ENCODE data around the gene NAP1L3.

Gene NAP1L3, protein sequence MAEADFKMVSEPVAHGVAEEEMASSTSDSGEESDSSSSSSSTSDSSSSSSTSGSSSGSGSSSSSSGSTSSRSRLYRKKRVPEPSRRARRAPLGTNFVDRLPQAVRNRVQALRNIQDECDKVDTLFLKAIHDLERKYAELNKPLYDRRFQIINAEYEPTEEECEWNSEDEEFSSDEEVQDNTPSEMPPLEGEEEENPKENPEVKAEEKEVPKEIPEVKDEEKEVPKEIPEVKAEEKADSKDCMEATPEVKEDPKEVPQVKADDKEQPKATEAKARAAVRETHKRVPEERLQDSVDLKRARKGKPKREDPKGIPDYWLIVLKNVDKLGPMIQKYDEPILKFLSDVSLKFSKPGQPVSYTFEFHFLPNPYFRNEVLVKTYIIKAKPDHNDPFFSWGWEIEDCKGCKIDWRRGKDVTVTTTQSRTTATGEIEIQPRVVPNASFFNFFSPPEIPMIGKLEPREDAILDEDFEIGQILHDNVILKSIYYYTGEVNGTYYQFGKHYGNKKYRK

DNA sequence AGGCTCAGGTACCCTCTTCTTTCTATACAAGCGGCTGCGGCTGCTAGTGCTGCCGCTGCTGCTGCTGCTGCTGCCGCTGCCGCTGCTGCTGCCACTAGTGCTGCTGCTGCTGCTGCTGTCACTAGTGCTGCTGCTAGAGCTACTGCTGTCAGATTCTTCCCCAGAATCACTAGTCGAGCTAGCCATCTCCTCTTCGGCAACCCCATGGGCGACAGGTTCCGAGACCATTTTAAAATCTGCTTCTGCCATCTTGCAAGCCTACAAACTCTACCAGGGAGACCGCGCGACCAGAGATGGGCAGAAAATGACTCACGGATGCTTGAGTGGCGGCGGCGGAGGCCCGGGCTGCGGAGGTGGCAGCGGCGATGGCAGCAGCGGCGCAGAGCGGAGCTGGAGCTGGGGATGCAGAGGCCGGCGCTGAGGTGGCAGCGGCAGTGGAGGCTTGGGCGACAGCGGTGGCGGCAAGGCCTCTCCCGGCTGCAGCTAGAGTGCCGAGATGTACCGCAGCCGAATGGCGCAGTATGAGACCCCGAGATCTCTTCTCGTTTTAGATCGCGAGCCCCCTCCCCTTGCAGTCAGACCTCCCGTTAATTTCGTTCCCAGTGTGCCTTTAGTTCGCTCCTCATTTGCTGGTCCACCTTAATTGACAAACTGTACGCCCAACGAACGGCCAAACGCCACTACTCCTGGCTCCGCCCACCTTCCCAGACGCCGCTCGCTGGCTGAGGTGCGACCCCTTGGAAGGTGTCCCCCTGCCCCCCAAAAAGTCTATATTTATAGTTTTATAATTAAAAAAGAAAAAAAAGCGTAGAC, at the start of gene NAP1L3:
Gene NAP1L3 (minus strand): TSS at position 523 of the 813 bp plus-strand sequence. CDS start 274 bp downstream, at position 249.
- in situ Hi-C loops (cut with MboI; ENCODE audit: low sequenced_read_pairs): no loop called here

DNA sequence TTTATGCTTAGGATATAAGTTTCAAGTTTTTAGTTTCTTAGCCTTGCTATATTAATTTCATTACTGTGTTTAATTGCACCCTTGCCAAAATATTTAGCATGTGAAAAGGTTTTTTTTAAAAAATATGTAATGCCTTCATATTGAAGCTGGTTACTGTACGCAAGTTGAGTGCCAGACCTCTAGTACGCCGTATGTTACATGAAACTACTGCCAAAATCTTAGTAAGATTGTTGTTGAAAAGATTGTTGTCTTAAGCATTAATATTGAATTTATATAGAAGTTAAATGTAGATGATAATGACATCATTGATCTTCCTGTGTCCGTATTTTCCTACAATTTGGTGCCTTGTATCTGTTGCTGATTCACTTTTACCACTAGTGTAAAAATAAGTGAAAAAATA, 37.7 kb upstream of the NAP1L3 start:
- in situ Hi-C loops (cut with MboI; ENCODE audit: low sequenced_read_pairs): no loop called here

DNA sequence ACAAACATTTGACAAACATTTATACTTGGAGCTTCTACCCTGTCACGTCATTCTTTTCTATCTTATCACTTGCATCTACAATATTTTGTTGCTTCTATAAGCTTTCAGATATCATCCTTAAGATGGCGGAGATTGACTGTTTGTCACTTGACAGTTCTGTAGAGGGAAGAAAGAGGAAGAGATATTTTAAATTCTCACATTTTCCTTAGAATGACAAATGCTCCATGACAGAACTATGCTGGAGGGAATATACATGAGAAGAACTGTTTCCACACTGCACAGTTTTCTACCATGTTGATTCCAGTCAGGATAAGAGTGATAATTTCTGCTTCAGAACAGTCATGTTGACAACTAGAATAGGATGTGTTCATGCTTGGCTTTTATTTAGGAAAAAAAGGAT, 30.3 kb upstream of the NAP1L3 start:
- in situ Hi-C loops (cut with MboI; ENCODE audit: low sequenced_read_pairs): no loop called here

DNA sequence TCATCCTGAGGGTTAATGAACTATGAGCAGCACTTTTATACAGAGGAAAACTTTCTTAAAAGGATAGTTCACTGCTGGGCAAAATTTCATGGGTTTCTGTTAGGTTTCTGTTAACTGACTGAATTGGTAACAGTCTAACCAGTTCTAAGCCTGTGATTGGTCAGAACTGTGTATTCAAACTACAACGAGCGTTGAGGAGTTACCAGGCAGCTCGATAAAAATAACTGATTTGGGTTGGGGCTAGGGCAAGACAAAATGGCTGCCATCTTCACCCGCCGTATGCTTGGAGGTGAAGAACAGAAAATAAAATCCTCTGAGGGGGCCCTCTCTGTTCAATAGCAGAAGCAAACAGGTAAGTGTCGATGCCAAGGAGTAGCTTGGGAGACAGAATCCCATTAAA, 22.6 kb upstream of the NAP1L3 start:
- in situ Hi-C loops (cut with MboI; ENCODE audit: low sequenced_read_pairs): no loop called here

DNA sequence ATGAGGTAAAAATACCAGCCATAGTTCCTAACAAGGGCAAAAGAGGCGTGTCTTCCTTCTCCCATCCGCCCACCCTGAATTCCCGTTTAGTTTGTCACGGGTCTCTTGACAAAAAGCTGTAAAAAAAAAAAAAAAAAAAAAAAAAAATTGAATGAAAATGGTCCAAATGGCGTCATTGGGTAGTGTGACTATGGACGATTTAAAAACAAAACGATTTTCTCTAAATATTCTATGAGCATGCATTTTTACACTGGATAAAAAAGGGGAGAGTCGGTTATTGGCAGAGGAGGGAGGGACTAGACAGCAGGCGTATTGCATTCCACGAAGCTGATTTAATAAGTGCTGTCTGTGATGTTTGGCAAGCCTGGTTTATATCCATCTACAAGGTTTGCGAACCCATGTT, 492 bp upstream of the NAP1L3 start, which contains the start of gene FAM133A:
Gene FAM133A (plus strand): TSS at position 338 of the 403 bp plus-strand sequence. CDS start 35,214 bp downstream, outside the sequence.
- in situ Hi-C loops (cut with MboI; ENCODE audit: low sequenced_read_pairs): no loop called here

DNA sequence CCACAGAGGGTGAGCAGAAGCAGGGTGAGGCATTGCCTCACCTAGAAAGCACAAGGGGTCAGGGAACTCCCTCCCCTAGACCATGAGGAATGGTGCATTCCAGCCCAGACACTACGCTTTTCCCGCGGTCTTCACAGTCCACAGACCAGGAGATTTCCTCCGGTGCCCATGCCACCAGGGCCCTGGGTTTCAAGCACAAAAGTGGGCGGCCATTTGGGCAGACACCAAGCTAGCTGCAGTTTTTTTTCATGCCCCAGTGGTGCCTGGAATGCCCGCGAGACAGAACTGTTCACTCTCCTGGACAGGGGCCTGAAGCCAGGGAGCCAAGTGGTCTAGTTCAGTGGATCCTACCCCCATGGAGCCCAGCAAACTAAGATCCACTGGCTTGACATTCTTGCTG, 12.8 kb downstream of the NAP1L3 start:
- in situ Hi-C loops (cut with MboI; ENCODE audit: low sequenced_read_pairs): no loop called here

DNA sequence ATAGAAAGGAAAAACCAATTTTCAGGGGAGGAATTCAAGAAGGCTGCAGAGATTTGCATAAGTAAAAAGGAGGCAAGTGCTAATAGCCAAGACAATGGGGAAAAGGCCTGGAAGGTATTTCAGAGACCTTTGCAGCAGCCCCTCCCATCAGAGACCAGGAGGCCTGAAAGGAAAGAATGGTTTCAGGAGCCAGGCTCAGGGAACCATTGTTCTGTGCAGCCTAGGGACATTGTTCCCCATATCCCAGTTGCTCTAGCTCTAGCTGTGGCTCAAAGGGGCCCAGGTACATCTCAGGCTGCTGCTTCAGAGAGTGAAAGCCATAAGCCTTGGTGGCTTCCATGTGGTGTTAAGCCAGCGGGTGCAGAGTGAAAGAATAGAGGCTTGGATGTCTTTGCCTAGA, 24.0 kb downstream of the NAP1L3 start:
- in situ Hi-C loops (cut with MboI; ENCODE audit: low sequenced_read_pairs): no loop called here

DNA sequence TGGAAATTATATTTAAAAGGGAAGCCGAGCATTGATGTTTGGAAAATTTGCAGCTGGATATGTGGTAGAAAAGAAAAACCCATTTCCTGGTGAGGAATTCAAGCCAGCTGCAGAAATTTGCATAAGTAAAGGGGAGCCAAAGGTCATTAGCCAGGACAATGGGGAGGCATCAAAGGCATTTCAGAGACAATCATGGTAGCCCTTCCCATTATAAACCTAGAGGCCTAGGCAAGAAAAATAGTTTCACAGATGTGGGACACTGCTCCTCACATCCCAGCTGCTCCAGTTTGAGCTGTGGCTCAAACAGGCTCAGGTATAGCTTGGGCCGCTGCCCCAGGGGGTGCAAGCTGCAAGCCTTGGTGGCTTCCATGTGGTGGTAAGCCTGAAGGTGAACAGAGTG, 35.8 kb downstream of the NAP1L3 start:
- in situ Hi-C loops (cut with MboI; ENCODE audit: low sequenced_read_pairs): no loop called here
